Uterus (tissue), 4 donors: ENCODE data around the gene KIF14. TPM values are rescaled to one million over a fixed set of nuclear protein-coding genes. Genes with fewer than 3 reads are reported as not detected.
"Not testable (repeated sequence)": the region's sequence is repeated elsewhere in the genome, so short reads cannot be mapped to it uniquely, and the experiment has no call there.

ENCODE experiments used
- DNase-seq, 2 donors: peaks; one replicate each; pipeline ENCODE4 v3.0.0-alpha.2; 2019 to 2020
- H3K27ac ChIP-seq, 2 donors: fragments of 200-600 bp; sonication (generic); 1 replicate in 1 of 2; 2 replicates in 1 of 2; pipeline ENCODE4 v1.5.1; 2016 to 2018
- H3K27me3 ChIP-seq, 2 donors: fragments of 200-600 bp; sonication (generic); one replicate each; pipeline ENCODE4 v1.5.1; 2018 to 2019; ENCODE audit warnings: control low read depth in 1 of 2
- H3K36me3 ChIP-seq, 2 donors: fragments of 200-600 bp; sonication (generic); one replicate each; pipeline ENCODE4 v1.5.1; 2019; ENCODE audit warnings: control low read depth in 1 of 2
- H3K4me1 ChIP-seq, 2 donors: fragments of 200-600 bp; sonication (generic); one replicate each; pipeline ENCODE4 v1.5.1; 2018 to 2019; ENCODE audit warnings: control low read depth in 1 of 2
- H3K4me3 ChIP-seq, 2 donors: fragments of 200-600 bp; sonication (generic); 1 replicate in 1 of 2; 2 replicates in 1 of 2; pipeline ENCODE4 v1.5.1; 2018 to 2019; ENCODE audit warnings: mild to moderate bottlenecking in 1 of 2
- H3K9me3 ChIP-seq, 2 donors: fragments of 200-600 bp; sonication (generic); one replicate each; pipeline ENCODE4 v1.5.1; 2019; ENCODE audit warnings: control low read depth in 1 of 2
- POLR2A ChIP-seq, 2 donors: fragments of 450-650 bp; IDR thresholded peaks; one replicate each; pipeline ENCODE4 v1.6.1; 2016; ENCODE audit warnings: antibody characterized with exemption in 2 of 2, mild to moderate bottlenecking in 1 of 2, moderate library complexity in 1 of 2
- intact Hi-C: fragments of 100-400 bp; cut with DNase I; formaldehyde crosslinking; loops from one replicate; pipeline ENCODE4 v1.15.1; 2023; ENCODE audit warnings: low total_unique reads
- total RNA-seq, 4 donors: library from RNA; depleted of rRNA in 3 of 4; stranded (reverse); fragments of >200 nt in 3 of 4; gene quantifications; one replicate each; pipeline versions ENCODE4 v1.1.0 to v1.2.4, GENCODE V29; 2014 to 2023
- TF ChIP-seq, protein P1 (sequence below), 4 experiments: fragments of 200-600 bp in 2 of 4; fragments of 450-650 bp in 2 of 4; sonication (generic) in 2 of 4; IDR thresholded peaks; one replicate each; pipeline ENCODE4 v1.5.1; 2016 to 2019; ENCODE audit warnings: antibody characterized with exemption in 4 of 4, mild to moderate bottlenecking in 2 of 4, moderate library complexity in 1 of 4
- donor health status: DM: yes; HTN: yes; CAD: no.

Gene KIF14
- total RNA-seq, 4 donors from 2014 or later: under 0.01 to 9.2 (median 0.15) TPM; not detected in 1

DNA sequence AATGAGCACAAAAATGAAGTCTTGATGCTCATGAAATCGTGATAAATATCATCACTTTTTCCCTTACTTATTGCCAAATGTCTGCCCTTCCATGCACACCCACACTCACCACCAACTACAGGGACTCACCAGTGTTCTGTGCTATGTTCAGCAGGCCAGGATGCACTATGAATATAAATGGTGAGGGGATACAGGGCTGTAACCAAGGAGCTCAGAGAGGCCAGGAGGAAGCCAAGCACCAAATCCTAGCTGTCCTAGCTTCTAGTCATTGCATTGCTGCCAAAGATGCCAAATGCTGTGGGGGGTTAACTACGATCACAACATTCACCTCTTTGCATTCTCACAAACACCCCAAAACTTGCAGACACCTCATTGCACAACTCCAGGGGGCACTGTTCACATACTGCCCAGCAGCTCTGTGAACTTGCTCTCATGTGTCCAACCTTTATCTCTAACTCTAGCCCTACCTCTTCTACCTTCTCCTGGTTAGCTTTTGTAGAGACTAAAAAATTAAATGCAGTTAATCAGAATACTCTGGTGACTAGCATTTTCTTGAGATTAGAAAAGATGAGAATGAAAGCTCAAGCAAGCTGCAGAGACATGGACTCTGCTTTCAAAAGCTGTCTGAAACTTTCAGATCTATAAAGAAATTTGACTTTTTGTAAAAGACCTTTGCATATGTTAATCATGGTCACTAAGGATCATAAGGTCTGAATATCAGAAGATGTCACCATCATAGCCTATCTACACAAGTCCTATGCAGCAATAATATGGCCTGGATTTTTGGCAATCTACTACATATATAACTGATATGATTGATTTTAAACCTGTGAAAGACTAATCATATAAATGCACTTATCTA is 13.9 kb upstream of the KIF14 start:
- intact Hi-C loops: no loop called here
- no peaks in the 10 kb centered on the region for H3K4me1 ChIP-seq
- TF ChIP-seq POLR2A (IDR thresholded peaks at IDR 0.05): no peak
- TF ChIP-seq, protein P1, sequence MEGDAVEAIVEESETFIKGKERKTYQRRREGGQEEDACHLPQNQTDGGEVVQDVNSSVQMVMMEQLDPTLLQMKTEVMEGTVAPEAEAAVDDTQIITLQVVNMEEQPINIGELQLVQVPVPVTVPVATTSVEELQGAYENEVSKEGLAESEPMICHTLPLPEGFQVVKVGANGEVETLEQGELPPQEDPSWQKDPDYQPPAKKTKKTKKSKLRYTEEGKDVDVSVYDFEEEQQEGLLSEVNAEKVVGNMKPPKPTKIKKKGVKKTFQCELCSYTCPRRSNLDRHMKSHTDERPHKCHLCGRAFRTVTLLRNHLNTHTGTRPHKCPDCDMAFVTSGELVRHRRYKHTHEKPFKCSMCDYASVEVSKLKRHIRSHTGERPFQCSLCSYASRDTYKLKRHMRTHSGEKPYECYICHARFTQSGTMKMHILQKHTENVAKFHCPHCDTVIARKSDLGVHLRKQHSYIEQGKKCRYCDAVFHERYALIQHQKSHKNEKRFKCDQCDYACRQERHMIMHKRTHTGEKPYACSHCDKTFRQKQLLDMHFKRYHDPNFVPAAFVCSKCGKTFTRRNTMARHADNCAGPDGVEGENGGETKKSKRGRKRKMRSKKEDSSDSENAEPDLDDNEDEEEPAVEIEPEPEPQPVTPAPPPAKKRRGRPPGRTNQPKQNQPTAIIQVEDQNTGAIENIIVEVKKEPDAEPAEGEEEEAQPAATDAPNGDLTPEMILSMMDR (IDR thresholded peaks at IDR 0.05): no peak
- no peak overlapping the region for H3K27ac ChIP-seq
- H3K9me3 ChIP-seq: no peaks in the 10 kb centered on the region
- no peak overlapping the region for H3K4me3 ChIP-seq
- no peak for DNase-seq
- H3K36me3 ChIP-seq: no peaks in the 10 kb centered on the region
- no peaks in the 10 kb centered on the region for H3K27me3 ChIP-seq

DNA sequence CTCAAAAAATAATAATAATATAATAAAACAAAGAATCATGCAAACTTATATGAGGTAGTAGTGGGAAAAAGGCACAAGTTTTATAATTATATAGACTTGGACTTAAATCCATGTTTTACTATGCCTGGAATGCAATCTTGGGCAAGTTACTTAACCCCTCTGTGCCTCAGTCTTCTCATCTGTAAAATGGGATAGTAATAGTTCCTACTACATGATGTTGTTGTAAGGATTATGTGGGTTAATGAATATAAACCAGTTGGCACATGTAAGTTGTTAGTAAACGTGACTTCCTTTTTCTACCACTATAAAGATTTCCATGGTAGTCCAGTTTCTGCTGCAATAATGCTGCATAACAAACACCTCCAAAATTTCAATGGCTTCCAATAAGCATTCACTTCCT is 10.8 kb upstream of the KIF14 start:
- H3K4me3 ChIP-seq: no peak overlapping the region
- H3K27ac ChIP-seq: no peak overlapping the region
- no peaks in the 10 kb centered on the region for H3K27me3 ChIP-seq
- TF ChIP-seq POLR2A (IDR thresholded peaks at IDR 0.05): no peak
- TF ChIP-seq, protein P1 (IDR thresholded peaks at IDR 0.05): no peak
- intact Hi-C loops: no loop called here
- no peaks in the 10 kb centered on the region for H3K4me1 ChIP-seq
- H3K9me3 ChIP-seq: no peaks in the 10 kb centered on the region
- no peak for DNase-seq
- no peaks in the 10 kb centered on the region for H3K36me3 ChIP-seq

DNA sequence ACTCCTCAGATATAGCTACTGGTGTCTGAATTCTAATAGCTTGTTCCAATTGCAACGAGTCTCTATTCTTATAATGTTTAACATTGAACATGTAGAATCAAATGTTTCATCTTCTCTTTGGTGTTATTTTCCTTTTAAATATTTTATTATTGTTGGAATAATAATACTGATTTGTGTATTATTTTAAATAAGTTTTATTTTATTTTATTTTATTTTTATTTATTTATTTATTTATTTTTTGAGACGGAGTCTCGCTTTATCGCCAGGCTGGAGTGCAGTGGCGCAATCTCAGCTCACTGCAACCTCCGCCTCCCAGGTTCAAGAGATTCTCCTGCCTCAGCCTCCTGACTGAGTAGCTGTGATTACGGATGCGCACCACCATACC is 10.0 kb upstream of the KIF14 start:
- H3K27me3 ChIP-seq, intact Hi-C loops, H3K4me3 ChIP-seq, H3K9me3 ChIP-seq, H3K4me1 ChIP-seq, H3K27ac ChIP-seq, H3K36me3 ChIP-seq, DNase-seq: not testable (repeated sequence)

GRCh38 chr1:200629876-200630514 is 9.4 kb upstream of the KIF14 start:
- Histone ChIP-seq H3K9me3 (no peaks in the 10 kb centered on the region), H3K4me3 (no peak overlapping the region), H3K27ac (no peak overlapping the region), H3K4me1 (no peaks in the 10 kb centered on the region), H3K36me3 (no peaks in the 10 kb centered on the region), H3K27me3 (no peaks in the 10 kb centered on the region)
- TF ChIP-seq, protein P1 (IDR thresholded peaks at IDR 0.05): no peak
- no peak for TF ChIP-seq POLR2A (IDR thresholded peaks at IDR 0.05)
- intact Hi-C loops: loop anchor here (10.0 kb wide), 1 partner anchor 175 kb away; no protein-coding TSS in a partner anchor
- no peak for DNase-seq

DNA sequence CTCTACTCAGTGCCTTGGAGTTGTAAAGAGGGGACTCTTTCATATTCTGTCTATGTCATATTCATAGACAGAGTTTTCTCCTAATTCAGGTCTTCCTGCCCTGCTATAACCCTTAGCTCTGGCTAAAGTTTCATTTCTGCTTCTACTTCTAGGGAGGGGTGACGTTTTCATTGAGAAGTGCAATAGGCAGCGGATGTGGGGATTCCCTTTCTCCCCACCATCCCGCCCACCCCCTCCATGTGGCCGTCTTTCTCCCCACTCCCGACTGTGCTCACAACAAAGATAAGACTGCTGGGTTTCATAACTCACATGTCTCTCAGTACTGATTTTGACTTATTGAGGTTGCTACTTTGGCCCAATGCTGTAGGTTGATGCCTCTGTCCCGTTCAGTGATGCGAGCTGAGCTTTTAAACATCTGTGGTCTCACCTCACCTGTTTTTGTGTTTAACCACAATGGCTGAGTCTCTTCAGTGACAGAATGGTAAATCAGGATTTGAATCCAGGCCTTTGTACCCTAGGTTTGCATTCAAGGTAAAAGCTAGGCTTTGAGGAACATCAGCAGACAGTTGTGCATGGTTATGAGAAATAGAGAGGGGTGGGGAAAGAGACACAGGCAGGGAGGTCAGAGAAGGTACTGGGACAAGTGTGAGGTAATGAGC is 7.8 kb upstream of the KIF14 start:
- Histone ChIP-seq H3K27me3 (no peaks in the 10 kb centered on the region), H3K4me3 (no peak overlapping the region), H3K4me1 (no peaks in the 10 kb centered on the region), H3K9me3 (no peaks in the 10 kb centered on the region), H3K27ac (no peak overlapping the region), H3K36me3 (no peaks in the 10 kb centered on the region)
- TF ChIP-seq, protein P1 (IDR thresholded peaks at IDR 0.05): no peak
- TF ChIP-seq POLR2A (IDR thresholded peaks at IDR 0.05): no peak
- intact Hi-C loops: loop anchor here (10.0 kb wide), 1 partner anchor 176 kb away; no protein-coding TSS in a partner anchor
- no peak for DNase-seq
